NCI-H2227 (cell line): ENCODE data around the gene UBE2QL1.

Experiments
- DNase-seq: peaks from one replicate; lab custom pipeline; 2025; ENCODE audit not compliant: unreplicated experiment; lab: John Stamatoyannopoulos, UW

The UBE2QL1 gene

GRCh38 chr5:6473284-6473683, 24.6 kb downstream of the UBE2QL1 start:
- no peak for DNase-seq

DNA sequence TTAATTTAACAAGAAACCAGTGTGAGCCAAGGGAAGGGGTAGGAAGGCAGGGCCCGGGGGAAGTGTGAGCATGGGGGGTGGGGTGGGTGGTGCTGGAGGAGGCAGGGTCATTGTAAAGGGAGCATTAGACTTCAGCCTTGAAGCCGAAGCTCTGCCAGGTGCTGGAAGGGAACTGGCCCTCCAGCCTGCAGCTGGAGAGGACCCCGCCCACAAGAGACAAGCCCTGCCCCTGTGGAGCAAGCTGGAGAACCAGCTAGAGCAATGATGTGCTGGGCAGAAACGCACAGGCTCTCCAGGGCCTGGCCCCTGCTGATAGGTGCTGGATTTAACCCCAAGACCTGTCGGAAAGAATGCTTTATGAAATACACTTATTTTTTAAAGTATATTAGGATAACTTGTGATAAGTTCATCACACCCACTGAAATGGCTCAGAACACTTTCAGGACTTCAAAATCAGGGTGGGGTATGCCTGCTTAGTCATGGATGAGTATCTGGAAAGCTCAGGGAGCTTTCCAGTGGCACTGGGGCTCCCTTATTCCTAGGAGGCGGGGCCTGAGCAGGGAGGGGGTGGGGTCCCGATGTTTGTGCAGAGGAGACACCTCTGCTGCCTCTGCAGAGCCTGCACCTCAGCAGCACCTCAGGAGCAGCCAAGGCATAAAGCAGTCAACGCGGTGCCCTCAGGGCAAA, 27.1 kb downstream of the UBE2QL1 start:
- DNase-seq, result no peak

DNA sequence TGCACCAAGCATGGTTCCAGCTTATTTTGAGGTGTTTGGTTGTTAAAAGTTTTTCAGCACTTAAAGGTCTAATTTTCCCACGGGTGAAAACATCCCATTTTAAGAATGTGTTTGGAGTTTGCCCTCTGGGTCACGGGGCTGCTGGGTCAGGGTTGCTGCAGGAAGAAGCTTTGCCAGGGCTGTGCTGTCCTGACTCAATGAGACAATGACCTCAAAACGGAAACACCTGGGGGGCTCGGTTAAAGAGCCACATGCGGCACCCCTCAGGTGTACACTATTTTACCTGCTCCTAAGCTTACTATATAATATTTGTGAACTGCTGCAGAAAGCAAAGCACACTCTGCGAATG, 27.6 kb downstream of the UBE2QL1 start:
- DNase-seq, result no peak

- no peak for DNase-seq
These were observed 30.1 kb downstream of the UBE2QL1 start for GRCh38 chr5:6478793-6479192.

DNA sequence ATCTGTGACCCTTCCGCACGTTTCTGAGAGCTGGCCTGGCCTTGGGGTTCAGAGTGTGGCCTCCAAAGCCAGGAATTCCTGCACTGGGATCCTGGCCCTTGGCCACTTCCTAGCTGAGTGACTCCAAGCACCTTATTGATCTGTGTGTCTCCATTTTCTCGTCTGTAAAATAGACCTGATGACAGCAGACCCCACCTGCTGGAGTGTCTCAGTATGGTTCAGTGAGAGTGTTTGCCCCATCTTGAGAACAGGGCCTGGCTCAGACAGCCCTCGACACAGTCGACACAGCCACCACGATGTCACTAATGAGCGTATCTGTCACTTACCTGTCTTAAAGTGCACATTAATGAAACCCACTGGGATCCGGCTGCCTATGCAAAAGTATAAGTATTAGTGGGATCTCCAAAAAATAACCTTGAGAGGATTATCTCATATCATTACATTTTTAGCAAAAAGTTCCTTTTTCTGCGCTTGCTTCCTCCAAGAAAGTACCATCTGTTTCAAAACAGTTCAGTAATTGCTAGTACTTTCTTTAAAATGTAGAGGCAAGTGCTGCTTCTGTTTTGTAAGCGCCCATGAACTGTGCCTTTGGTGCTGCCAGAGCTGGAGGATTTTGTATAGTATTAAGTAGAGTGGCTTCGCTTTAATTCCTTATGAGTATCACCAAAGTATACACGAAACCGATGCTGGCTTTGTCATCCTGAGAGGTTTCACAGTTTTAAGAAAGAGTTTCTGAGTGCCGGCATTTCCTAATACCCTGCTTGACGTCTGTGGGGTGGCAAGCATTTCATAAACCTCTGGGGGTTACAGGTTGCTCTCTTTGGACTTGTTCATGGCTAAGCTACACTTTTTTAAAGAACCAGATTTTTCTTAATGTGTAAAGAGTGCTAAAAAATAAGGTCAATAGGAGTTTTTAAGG, 31.7 kb downstream of the UBE2QL1 start:
- DNase-seq, result no peak

DNA sequence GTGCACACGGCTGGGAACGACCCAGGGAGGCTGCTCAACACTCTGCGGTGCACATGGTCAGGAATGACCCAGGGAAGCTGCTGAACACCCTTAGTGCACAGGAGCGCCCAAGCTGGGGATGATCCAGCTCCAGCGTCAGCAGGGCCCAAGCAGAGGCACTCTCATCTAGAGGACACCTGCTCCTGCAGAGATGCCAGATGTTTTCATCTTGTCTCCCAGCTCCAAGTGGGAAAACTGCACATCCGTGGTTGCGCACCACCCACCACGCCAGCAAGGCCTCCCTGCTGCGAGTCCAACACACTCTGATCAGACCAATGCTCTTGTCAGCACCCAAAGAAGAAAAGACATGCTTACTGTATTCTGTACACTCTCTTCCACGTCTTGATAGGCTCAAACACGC, 34.1 kb downstream of the UBE2QL1 start:
- DNase-seq, result no peak

DNA sequence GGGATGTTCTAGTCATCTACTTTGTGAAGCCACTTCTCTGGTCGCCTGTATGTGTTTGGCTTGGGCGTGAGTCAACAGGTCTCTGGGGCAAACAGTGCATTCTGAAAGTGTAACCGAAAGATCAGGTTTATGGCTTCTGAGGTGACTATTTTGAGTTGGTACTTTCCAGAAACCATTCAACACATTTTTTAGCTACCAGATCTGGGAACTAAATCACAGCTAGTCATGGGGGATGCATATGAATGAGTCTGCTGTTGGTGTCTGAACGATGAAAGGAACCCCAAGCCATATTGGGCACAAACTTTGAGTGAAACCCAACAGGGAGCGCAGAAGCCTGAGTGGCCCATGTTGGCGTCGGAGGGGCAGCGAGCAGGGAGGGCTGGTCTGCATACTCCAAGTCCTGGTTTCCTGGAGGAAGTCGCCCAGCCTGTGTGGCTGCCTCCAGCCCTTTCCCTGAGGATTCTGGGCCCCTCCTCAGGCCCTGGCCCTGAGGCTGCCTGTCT, 35.3 kb downstream of the UBE2QL1 start:
- no peak for DNase-seq

GRCh38 chr5:6484446-6484845, 35.8 kb downstream of the UBE2QL1 start:
- no peak for DNase-seq

GRCh38 chr5:6484899-6485298, 36.2 kb downstream of the UBE2QL1 start:
- no peak for DNase-seq

DNA sequence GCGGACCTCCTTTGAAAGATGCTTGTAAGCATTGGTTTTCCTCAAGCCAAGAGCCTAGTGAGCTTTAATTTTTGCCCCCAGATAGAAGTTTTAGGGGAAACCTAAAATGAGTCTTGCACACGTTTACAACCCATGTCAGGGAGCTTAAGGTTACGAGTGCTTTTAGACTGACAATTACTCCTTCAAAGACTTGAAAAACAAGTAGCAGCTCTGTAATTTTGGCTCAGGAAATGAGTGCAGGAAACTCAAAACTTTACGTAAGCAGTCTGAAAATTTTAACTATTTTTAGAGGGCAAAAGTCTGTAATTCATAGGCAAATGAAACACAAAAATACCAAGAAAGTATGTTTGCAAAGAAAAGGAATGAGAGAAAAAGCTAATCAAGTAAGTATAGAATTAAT, 36.8 kb downstream of the UBE2QL1 start:
- DNase-seq, result no peak

DNA sequence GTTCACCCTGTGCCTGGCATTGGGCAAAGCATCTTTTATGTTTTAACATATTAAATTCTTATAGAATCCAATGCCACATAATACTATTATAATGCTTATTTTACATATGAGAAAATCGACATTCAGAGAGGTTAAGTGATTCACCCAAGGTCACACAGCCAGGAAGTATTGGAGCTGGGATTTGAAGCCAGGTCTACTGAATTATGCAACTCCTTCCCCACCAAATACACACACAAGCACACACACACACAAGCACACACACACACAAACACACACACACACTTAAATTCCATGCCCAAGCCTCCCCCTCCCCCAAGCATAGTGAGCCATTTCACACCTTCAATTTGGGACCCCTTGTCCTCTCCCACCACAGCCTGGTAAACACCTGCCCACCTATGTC, 37.4 kb downstream of the UBE2QL1 start:
- no peak for DNase-seq

DNA sequence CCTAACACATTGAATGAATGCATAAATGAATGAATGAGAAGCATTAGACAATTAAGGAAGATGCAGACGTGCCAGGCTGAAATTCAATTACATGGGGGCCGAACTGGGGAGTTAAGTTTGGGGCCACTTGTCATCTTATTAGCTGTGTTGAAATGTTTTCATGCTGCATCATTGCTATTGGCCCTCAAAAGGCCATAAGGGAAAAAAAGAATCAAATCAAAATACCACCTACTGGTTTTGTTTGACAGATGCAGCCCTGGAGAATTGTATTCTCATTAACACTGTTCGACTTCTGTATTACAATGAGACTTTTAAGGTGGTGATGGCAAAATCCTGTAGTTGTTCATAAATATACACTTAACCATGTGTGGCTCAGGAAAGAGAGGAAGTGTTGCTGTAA, 38.4 kb downstream of the UBE2QL1 start:
- DNase-seq, result no peak

DNA sequence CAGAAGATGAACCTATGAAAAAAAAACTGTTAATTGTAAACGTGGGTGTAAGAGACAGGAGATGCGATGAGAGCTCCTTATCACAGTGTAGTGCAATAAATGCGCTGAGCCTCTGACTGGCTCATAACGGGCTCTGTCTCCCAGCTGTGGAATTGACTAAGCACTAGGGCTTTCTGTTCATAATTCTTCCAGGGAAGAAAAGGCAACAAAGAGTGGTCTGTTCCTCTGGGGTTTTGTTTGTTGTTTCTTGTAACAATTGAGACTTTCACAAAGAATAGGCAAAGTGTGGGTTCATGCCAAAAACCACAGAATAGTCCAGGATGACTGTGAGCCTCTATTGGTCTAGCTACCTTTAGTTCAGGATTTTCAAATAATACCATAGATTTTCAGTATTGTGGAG, 39.4 kb downstream of the UBE2QL1 start:
- DNase-seq, result no peak

DNA sequence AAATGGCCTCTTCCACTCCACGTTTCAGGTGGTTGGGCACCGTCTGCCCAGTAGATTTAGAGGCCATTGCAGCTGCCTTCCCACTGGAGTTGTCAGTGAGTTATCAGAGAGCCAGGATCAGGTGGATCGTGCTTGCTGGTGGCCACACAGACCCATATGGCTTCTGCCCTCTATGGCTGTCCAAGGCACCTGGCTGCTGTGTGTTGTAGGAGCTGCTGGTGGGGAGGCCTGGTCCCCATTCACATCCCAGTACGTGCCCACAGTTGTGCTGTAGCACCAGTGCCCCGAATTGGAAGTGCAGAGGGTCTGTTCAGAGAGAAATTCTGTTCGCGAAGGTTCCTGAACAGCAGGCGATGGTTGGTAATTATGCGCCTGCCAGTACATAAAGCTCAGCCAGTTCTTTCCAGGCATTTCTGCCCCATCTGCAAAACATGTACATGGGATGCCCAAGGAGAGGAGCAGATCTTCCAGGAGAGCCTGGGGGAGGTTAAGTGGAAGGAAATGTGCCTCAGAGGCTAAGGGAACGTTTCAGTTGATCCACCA, 41.1 kb downstream of the UBE2QL1 start:
- DNase-seq, result no peak

DNA sequence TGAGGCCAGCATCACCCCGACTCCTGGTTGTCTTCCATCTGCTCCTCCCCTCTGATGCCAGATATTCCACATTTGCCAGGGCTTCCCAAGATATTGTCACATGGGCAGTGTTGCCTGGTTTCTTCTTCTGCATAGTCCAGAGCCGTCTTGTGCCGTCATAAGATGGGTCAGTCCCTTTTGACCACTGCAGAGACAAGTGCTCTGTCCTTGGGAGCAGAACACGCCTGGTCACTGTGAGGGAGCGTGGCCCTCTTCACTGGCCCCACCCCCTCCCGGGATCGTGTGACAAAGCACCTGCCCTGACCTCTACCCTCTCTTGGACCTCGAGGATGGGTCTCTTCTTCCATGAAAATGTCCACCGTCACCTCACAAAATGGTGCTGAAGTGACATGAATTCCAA, 41.6 kb downstream of the UBE2QL1 start:
- DNase-seq, result no peak

- DNase-seq, result no peak
These were observed 42.0 kb downstream of the UBE2QL1 start for GRCh38 chr5:6490693-6491092.

GRCh38 chr5:6491196-6491918, 42.7 kb downstream of the UBE2QL1 start:
- DNase-seq, result no peak

DNA sequence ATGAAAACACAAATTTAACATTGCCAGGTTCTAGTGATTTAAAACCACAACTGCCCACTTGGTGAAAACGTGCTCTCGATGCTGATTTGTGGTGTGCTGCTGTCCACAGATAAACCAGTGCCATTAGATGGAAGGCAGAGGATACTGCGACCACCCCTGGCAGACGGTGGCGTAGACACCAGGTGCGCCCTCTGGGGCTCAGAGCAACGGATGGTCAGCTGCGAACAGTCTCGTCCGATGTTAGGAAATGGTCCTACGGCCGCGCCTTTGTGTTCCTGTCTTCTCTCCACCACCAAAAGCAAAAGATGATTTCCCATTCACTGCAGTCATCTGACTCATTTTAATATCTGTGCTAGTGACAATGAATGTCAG, 43.2 kb downstream of the UBE2QL1 start:
- DNase-seq, result no peak

- DNase-seq, result no peak
These were observed 44.3 kb downstream of the UBE2QL1 start for GRCh38 chr5:6492934-6493333.

DNA sequence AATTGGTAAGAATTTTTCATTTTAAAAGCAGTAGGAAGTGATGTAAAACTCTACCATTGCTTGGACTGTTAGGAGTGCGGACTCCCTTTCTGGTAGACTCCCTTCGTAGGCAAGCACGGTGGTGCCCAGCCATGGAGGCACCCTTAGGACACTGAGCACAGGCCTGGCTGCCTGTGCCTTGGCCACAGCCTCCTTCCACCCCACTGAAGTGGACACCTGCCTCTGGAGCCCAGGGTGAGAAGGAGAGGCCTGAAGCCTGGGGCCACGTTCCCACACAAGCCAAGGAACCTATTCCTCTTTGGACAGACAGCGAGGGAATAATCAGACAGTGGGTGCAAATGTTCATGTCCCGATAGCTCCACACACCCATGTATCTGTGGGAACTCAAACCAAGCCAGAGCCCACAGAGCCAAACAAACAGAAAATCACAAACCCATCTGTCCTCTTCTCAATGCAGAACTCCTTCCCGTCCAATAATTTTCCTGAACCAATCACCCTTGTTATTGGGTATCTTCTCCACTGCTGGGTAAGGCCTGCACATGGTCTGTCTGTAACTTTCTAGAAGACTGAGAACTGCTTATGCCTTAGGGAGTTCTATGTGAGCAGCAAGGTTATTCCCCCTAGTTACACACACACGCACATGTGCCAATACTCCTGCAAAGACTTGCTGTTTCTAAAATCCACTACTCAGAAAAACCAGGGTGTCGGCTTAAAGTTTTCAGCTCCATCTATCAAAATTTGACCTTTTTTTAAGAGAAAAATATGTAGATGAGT, 45.2 kb downstream of the UBE2QL1 start:
- no peak for DNase-seq

DNA sequence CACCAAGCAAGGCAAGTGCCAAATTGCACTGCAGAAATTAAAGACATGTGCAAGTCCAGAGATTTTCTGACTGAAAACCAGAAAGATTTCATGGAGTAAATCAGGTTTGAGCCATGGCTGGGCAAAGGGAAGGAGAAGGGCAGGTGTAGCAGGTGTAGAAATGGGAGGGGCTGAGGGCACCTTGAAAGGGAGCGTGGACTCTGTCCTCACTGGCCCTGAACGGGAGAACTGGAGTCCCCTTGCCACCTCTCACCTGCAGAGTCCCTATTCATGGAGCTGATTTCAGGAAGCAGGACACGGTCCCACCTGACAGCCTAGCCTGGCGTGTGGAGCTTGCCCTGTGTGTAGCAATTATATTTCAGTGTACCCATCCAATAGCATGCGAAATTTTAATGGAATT, 46.3 kb downstream of the UBE2QL1 start:
- no peak for DNase-seq
